Retinal pigment epithelial cell (primary cell): ENCODE results near the gene ADGRD1.

Source experiments
- DNase-seq: peaks from one replicate; pipeline ENCODE4 v3.0.0-alpha.2; 2010; ENCODE audit warnings: low read depth
- H3K4me3 ChIP-seq: 2 replicates; pipeline ENCODE4 v1.5.1; 2011; ENCODE audit warnings: mild to moderate bottlenecking, low read length, control low read depth, moderate library complexity
- TF ChIP-seq, protein P1 (sequence below): conservative IDR thresholded peaks from 2 replicates; pipeline ENCODE4 v1.5.1; 2011; ENCODE audit warnings: low read depth, low read length, control low read depth, inconsistent platforms

The ADGRD1 gene

DNA sequence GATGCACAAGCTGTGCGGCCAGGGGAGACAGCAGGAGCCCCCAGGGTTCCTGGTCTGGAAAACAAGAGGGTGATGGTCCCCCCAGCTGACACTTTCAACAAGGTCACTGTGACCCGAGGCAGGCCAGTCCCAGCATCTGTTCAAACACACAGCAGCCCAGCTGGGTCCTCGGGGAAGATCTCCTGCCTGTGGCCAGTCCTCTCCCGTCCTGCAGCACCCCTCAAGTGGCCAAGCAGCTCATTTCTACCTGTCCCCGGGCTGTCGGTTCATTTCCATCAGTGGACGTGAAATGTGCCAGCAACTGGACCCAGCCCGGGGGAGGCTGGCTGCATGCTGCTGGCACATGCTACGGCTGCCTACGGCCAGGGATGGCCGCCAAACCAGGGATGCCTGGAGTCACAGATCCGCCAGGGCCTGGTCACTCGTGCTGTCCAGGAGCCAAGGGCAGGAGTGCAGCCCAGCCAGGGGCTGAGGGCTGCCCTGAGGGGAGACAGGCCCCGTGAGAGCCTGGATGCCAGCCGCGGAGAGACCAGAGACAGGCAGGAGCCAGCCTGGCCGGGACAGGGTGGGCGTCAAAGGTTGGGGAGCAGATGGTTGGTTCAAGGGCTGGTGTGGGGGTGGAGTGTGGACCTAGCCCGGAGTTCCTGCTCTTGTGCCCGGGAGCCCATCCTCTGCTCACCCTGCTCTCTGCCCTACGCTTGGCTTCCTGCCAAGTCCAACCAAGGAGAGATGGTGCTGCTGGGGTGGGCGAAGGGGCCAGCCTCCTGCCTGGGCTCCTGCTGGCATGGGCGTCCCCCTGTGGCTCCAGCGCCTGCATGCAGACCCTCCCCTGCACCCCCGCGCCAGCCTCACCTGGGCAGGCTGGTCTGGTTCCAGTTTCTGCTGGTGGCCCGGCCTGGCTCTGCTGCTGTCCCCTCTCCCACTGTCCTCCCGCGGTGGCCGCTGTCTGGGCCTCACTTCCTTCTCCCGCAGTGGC, 143.8 kb downstream of the ADGRD1 start:
- DNase-seq = no peak
- H3K4me3 ChIP-seq = no peak overlapping the region
- TF ChIP-seq, protein P1, sequence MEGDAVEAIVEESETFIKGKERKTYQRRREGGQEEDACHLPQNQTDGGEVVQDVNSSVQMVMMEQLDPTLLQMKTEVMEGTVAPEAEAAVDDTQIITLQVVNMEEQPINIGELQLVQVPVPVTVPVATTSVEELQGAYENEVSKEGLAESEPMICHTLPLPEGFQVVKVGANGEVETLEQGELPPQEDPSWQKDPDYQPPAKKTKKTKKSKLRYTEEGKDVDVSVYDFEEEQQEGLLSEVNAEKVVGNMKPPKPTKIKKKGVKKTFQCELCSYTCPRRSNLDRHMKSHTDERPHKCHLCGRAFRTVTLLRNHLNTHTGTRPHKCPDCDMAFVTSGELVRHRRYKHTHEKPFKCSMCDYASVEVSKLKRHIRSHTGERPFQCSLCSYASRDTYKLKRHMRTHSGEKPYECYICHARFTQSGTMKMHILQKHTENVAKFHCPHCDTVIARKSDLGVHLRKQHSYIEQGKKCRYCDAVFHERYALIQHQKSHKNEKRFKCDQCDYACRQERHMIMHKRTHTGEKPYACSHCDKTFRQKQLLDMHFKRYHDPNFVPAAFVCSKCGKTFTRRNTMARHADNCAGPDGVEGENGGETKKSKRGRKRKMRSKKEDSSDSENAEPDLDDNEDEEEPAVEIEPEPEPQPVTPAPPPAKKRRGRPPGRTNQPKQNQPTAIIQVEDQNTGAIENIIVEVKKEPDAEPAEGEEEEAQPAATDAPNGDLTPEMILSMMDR = no peak

DNA sequence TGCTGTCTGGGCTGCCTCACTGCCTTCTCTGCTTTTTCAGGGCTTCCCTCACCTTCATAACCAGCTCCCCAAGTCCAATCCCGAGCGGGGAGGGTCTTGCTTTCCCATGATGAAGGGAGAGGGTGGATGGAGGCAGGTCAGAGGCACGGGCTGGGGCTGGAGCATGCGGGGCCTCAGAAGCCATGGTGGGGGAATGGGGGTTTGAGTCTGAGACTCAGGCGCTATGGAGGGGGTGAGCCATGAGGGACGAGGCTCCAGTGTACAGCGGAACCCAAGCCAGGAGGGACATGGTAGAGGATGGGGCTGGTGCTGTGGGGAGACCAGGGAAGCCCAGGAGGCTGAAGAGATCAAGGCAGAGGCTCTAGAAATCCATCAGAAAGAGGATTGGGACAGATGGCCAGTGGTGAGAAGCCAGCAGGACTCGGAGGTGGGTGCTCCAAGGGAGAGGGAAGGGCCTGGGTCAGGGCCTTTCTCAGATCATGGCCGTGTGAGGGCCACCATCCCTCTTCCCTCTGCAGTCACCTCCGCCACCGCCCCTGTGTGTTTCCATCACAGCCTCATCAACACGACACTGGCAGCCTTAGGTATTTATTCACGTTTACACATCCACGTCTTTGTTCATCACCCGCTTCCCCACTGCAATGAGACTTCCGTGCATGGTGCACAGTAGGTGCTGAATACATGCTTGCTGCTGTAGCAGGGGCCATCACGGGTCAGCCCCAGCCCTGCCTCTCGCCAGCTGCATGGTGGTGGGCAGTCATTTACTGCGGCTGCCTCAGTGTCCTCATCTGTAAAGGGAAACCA, 144.7 kb downstream of the ADGRD1 start:
- TF ChIP-seq, protein P1 = no peak
- no peak overlapping the region for H3K4me3 ChIP-seq
- no peak for DNase-seq

DNA sequence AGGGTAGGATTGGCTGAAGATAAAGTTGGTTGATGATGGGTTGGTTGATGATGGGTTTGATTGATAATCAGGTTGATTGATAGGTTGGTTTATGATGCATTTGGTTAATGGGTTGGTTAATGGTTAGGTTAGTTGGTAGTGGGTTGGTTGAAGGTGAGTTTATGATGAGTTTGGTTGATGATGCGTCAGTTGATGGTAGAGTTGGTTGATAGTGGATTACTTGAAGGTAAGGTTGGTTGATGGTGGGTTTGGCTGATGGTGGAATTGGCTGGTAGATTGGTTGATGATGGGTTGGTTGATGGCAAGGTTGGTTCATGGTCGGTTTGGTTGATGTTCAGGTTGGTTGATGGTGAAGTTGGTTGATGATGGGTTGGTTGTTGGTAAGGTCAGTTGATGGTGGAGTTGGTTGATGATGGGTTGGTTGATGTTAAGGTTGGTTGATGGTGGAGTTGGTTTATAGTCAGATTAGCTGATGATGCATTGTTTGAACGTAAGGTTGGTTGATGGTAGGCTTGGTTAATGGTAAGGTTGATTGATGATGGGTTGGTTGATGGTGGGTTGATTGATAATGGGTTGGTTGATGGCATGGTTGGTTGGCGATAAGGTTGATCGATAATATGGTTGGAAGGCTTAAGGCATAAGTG, 146.4 kb downstream of the ADGRD1 start:
- no peak for DNase-seq
- H3K4me3 ChIP-seq = no peak overlapping the region
- TF ChIP-seq, protein P1 = no peak

DNA sequence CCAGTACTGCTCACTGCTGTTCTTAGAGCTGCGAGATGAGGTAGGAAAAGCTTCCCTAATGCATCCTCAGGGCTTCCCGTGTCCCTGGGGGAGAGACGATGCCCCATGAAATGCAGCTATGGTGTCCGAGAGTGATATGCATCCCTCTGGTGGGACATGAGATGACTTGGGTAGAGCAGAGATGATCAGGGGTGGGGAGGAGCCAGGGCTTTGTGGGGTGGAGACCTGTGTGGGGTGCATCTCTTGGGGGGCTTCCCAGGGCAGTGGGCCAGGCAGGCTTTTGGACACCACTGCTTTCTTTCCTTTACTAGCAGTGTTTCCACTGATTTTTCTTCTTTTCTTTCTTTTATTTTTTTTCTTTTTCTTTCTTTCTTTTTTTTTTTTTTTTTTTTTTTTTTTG, 147.3 kb downstream of the ADGRD1 start:
- no peak overlapping the region for H3K4me3 ChIP-seq
- TF ChIP-seq, protein P1 = no peak
- no peak for DNase-seq

DNA sequence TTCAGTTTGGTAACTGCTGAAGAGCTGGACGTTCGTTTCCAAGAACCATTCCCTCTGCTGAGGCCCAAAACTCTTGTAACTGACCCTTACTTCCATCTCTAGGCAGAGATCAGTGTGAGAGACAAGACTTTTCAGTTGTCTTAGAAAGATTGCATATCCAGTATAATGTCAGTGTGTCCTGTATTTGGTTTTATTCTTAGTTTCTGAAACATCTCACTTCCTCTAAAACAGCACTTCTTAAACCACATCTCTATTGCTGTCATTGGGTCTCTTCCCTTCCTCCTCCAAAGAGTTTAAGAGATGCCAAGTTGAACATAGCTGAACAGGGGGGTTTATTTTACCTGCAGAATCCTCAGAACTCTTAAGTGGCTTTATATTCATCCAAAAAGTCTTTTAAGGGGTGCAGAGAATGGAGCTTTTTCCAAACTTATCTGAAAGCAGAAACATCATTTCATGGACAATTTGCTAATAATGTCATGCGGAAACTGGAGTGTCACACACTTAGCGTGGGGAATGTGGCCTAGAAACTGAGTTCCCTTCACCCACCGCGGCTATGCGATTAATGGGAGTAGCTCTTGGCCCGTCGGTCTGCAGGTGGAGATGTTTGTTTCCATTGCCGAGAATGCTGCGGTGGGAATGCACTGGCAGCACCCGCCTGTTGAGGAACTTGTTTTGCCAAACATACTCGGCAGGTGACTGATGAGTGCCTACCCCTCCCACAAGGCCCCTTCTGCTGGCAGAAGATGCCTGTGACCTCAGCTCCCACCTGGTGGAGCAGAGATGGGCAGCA, 148.2 kb downstream of the ADGRD1 start:
- no peak overlapping the region for H3K4me3 ChIP-seq
- DNase-seq = no peak
- TF ChIP-seq, protein P1 = no peak

DNA sequence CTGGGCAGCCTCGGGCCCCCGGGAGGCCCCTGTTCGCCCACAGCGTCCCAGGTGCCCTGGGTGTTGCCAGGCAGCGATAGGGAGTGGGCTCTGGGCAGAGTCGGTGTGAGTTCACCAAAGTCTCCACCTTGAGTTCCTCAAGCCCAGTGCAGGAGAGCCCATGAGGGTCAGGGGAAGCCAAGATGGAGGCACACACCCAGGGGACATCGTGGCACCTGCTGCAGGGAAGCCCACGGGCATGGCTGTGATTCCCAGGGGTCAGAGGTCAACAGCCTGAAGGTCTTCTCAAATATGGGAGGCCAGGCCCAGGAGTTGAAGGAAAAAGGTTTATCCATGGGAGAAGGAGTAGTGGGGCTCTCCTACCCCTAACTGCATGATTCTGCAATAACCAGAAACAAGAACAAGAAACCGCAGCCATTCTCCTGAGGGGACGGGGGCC, 148.8 kb downstream of the ADGRD1 start:
- TF ChIP-seq, protein P1 = no peak
- DNase-seq = no peak
- H3K4me3 ChIP-seq = no peak overlapping the region
